K562 (cell line): ENCODE measurements around the gene CHST2. TPM values are rescaled to one million over a fixed set of nuclear protein-coding genes. Genes with fewer than 3 reads are reported as not detected.
A peak's percentile ranks its signal among the peaks of the same experiment; 100 is the strongest.

Experiments used
- ATAC-seq: fragments of 200-7000 bp; cut with Tn5 transposase; 3 replicates; pipeline ENCODE4 v1.9.1; 2020; ENCODE audit warnings: moderate library complexity
- BruUV-seq: library from RNA; stranded (reverse); fragments of 400-500 nt; replicated peaks from 2 replicates; lab custom pipeline; 2021; lab: Mats Ljungman, UMichigan
- CTCF ChIA-PET: fragments of 300-600 bp; formaldehyde crosslinking; extraction: SDS; loops from one replicate; lab custom pipeline; 2021; ENCODE audit warnings: low intra/inter-chr PET ratio; lab: Yijun Ruan, JAX
- POLR2A ChIA-PET: fragments of 300-600, 350-650 bp; sonication (Branson Sonifier 250); formaldehyde crosslinking; extraction: SDS; loops from one replicate; lab custom pipeline; 2021; ENCODE audit warnings: antibody characterized with exemption, inconsistent platforms; lab: Yijun Ruan, JAX
- DNase-seq, 4 experiments: peaks; one replicate each; pipeline versions ENCODE4 v3.0.0 to v3.0.0-alpha.2; 2011 to 2018; ENCODE audit warnings: low spot score in 3 of 4, mixed read lengths in 3 of 4; ENCODE audit errors: extremely low read depth in 1 of 4
- FAIRE-seq: peaks from 2 replicates; lab custom pipeline; 2011; peaks lifted over from hg19 to GRCh38; lab: Jason Lieb, UNC
- H2AFZ ChIP-seq: 2 replicates; pipeline ENCODE4 v1.6.0; 2011; ENCODE audit warnings: low read depth, low read length, control low read depth, inconsistent platforms
- H3K27ac ChIP-seq: fragments of 200-600 bp; 3 replicates; pipeline ENCODE4 v1.8.0; 2011; ENCODE audit warnings: low read depth, mild to moderate bottlenecking, control low read depth, inconsistent platforms, low read length, moderate library complexity, mixed read lengths; ENCODE audit errors: extremely low read depth
- H3K27me3 ChIP-seq, 2 experiments: fragments of 300-600 bp in 1 of 2; 2 replicates in 1 of 2; 3 replicates in 1 of 2; pipeline versions ENCODE4 v1.6.0 to v1.8.0; 2011; ENCODE audit warnings: inconsistent platforms in 2 of 2, low read length in 2 of 2, mild to moderate bottlenecking in 1 of 2, mixed read lengths in 1 of 2, moderate library complexity in 1 of 2; ENCODE audit not compliant: control insufficient read depth in 2 of 2, insufficient read depth in 2 of 2
- H3K36me3 ChIP-seq: fragments of 300-600 bp; 3 replicates; pipeline ENCODE4 v1.8.0; 2011; ENCODE audit warnings: mild to moderate bottlenecking, low read length, inconsistent platforms; ENCODE audit not compliant: control insufficient read depth, insufficient read depth
- H3K4me1 ChIP-seq, 2 experiments: fragments of 200-600 bp in 1 of 2; replicated peaks in 1 of 2; 2 replicates in 1 of 2; 3 replicates in 1 of 2; pipeline versions ENCODE4 v1.5.1 to v1.8.0; 2011; ENCODE audit warnings: inconsistent platforms in 2 of 2, low read length in 2 of 2, mild to moderate bottlenecking in 1 of 2, mixed read lengths in 1 of 2, moderate library complexity in 1 of 2; ENCODE audit not compliant: control insufficient read depth in 2 of 2, insufficient read depth in 2 of 2
- H3K4me2 ChIP-seq: 2 replicates; pipeline ENCODE4 v1.6.1; 2011; ENCODE audit warnings: low read length, control low read depth, inconsistent platforms, mixed read lengths; ENCODE audit not compliant: insufficient read depth
- H3K4me3 ChIP-seq: fragments of 200-600 bp; sonication (generic), shearing (Covaris generic); 2 replicates; pipeline ENCODE4 v1.5.1; 2016; ENCODE audit warnings: control low read depth, inconsistent platforms
- H3K79me2 ChIP-seq: fragments of 200-600 bp; 3 replicates; pipeline ENCODE4 v1.8.0; 2011; ENCODE audit warnings: low read length, inconsistent platforms; ENCODE audit not compliant: control insufficient read depth, insufficient read depth
- H3K9ac ChIP-seq, 2 experiments: 2 replicates each; pipeline versions ENCODE4 v1.6.0 to v1.6.1; 2011; ENCODE audit warnings: low read depth in 2 of 2, low read length in 2 of 2, control low read depth in 1 of 2, inconsistent platforms in 1 of 2, mild to moderate bottlenecking in 1 of 2, mixed read lengths in 1 of 2; ENCODE audit not compliant: insufficient read depth in 1 of 2
- H3K9me1 ChIP-seq: one replicate; pipeline ENCODE4 v1.6.0; 2011; ENCODE audit warnings: inconsistent platforms, mild to moderate bottlenecking, low read length, moderate library complexity; ENCODE audit not compliant: control insufficient read depth, insufficient read depth
- H3K9me3 ChIP-seq: replicated peaks from 2 replicates; pipeline ENCODE4 v1.5.1; 2011; ENCODE audit warnings: low read depth, low read length, inconsistent platforms; ENCODE audit not compliant: control insufficient read depth, insufficient read depth
- H4K20me1 ChIP-seq: replicated peaks from 2 replicates; pipeline ENCODE4 v1.6.1; 2011; ENCODE audit warnings: low read length, inconsistent platforms, mixed read lengths; ENCODE audit not compliant: control insufficient read depth, insufficient read depth
- ARNT ChIP-seq, 2 experiments: fragments of 450-650 bp; IDR thresholded peaks; 2 replicates each; pipeline ENCODE4 v1.6.1; 2016; ENCODE audit warnings: mild to moderate bottlenecking in 1 of 2
- E2F6 ChIP-seq, 2 experiments: IDR thresholded peaks; 2 replicates each; pipeline ENCODE4 v1.6.1; 2011; ENCODE audit warnings: borderline replicate concordance in 1 of 2, control low read depth in 1 of 2, low read depth in 1 of 2, low read length in 1 of 2, mild to moderate bottlenecking in 1 of 2, mixed read lengths in 1 of 2, moderate library complexity in 1 of 2; ENCODE audit not compliant: insufficient read depth in 1 of 2, insufficient read length in 1 of 2, poor library complexity in 1 of 2, severe bottlenecking in 1 of 2; ENCODE audit errors: extremely low read depth in 1 of 2
- ELK3 ChIP-seq: fragments of 450-650 bp; formaldehyde crosslinking; IDR thresholded peaks from 2 replicates; pipeline ENCODE4 v1.4.0; 2020; ENCODE audit warnings: mild to moderate bottlenecking
- FOXA1 ChIP-seq: fragments of 450-650 bp; IDR thresholded peaks from 2 replicates; pipeline ENCODE4 v1.6.1; 2016; ENCODE audit warnings: mild to moderate bottlenecking, borderline replicate concordance
- HDAC2 ChIP-seq: fragments of 450-650 bp; IDR thresholded peaks from 2 replicates; pipeline ENCODE4 v1.6.1; 2016; ENCODE audit warnings: mild to moderate bottlenecking
- MEF2D ChIP-seq: conservative IDR thresholded peaks from 2 replicates; pipeline ENCODE4 v1.6.1; 2016; ENCODE audit warnings: low read depth, missing genetic modification characterization, missing compliant biosample characterization
- PHF8 ChIP-seq: fragments of 200-600 bp; sonication (generic); IDR thresholded peaks from 2 replicates; pipeline ENCODE4 v1.6.1; 2012; ENCODE audit warnings: mixed run types, mild to moderate bottlenecking, inconsistent platforms, low read length, moderate library complexity, borderline replicate concordance
- RBM17 ChIP-seq: fragments of 200-400 bp; formaldehyde crosslinking; IDR thresholded peaks from 2 replicates; pipeline ENCODE4 v1.6.1; 2017; ENCODE audit warnings: low read depth, mild to moderate bottlenecking, low read length, borderline replicate concordance
- SMARCA4 ChIP-seq: fragments of 450-650 bp; IDR thresholded peaks from 2 replicates; pipeline ENCODE4 v1.6.1; 2016
- THAP12 ChIP-seq: fragments of 250-450 bp; sonication (Bioruptor Pico); IDR thresholded peaks from 2 replicates; pipeline ENCODE4 v1.9.0; 2021; ENCODE audit warnings: mild to moderate bottlenecking, inconsistent platforms
- WHSC1 ChIP-seq: IDR thresholded peaks from one replicate; pipeline ENCODE4 v1.6.1; 2012; ENCODE audit warnings: low read length, control low read depth, inconsistent platforms
- ZNF175 ChIP-seq: fragments of 200-800 bp; sonication (Bioruptor generic); IDR thresholded peaks from 2 replicates; pipeline ENCODE4 v1.6.1; 2016; ENCODE audit warnings: low read depth, mild to moderate bottlenecking, missing genetic modification characterization, missing compliant biosample characterization
- ZNF395 ChIP-seq: fragments of 200-800 bp; sonication (Bioruptor generic); IDR thresholded peaks from 2 replicates; pipeline ENCODE4 v1.6.1; 2017; ENCODE audit warnings: missing genetic modification characterization, missing compliant biosample characterization
- ZNF639 ChIP-seq, 2 experiments: fragments of 200-800 bp in 1 of 2; sonication (Bioruptor generic) in 1 of 2; sonication (generic) in 1 of 2; formaldehyde crosslinking in 1 of 2; IDR thresholded peaks in 1 of 2; conservative IDR thresholded peaks in 1 of 2; 2 replicates each; pipeline versions ENCODE4 v1.5.0 to v1.6.1; 2016 to 2020; ENCODE audit warnings: missing compliant biosample characterization in 1 of 2, missing genetic modification characterization in 1 of 2, missing genetic modification reagents in 1 of 2
- WGBS: fragments of 100-300 bp; shearing (Covaris generic); methylation state at CpG from one replicate; pipeline ENCODE4 v1.1.6; 2016; ENCODE audit warnings: low coverage, mixed read lengths; ENCODE audit not compliant: insufficient coverage; ENCODE audit errors: missing lambda C conversion rate; 5-methylcytosine and 5-hydroxymethylcytosine counted together
- in situ Hi-C: fragments of 300-500 bp; cut with MboI; formaldehyde crosslinking; loops from 4 replicates; pipeline ENCODE4 v1.15.0; 2018; ENCODE audit warnings: inconsistent platforms, mixed read lengths
- intact Hi-C: fragments of 100-400 bp; cut with micrococcal nuclease; formaldehyde crosslinking; loops from 2 replicates; pipeline ENCODE4 v1.14.2; 2022
- polyA plus RNA-seq, 8 experiments: library from polyadenylated mRNA; depleted of rRNA in 4 of 8; stranded (reverse) in 5 of 8; unstranded in 3 of 8; fragments of >200 nt; fragmentation: Nextera tagmentation in 2 of 8; fragmentation: Illumina TruSeq in 1 of 8; extraction: Ambion mirVana in 2 of 8; extraction: Trizol in 1 of 8; gene quantifications; 2 replicates each; pipeline versions ENCODE4 v1.2.1 to v1.2.3, GENCODE V29; 2011 to 2014; ENCODE audit warnings: inconsistent platforms in 1 of 8, missing spikeins in 1 of 8
- total RNA-seq, 7 experiments: library from RNA; depleted of rRNA in 6 of 7; stranded (reverse); fragments of >200 nt in 6 of 7; fragmentation: Illumina TruSeq in 2 of 7; extraction: Trizol in 2 of 7; gene quantifications; 2 replicates each; pipeline versions ENCODE4 v1.2.1 to v1.2.3, GENCODE V29; 2011 to 2021; ENCODE audit warnings: low replicate concordance in 1 of 7

Gene CHST2
- total and polyA plus RNA-seq, 9 of the 15 experiments (the other 6 are each of a cell fraction or from before 2014, with no cell fraction given): 3.4 to 60.3 (median 13.9) TPM

DNA sequence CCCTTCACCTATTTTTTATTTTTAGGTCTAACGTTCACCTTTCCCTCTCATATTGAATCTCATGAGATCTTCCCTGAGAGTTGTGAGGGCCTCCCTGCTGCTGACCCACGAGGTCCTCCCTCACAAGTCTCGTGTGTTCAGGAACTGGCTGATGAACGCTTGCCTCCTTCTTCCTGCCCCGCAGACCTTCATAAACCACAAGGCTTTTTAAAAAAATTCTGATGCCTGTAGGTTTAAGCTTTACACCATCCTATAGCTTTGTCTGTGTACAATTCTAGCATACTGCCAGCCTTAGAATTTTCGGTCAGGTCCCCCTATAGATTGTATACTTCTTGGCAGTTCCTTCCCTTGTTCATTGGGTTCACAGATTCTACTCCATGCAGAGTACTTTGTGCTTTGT, 50.5 kb downstream of the CHST2 start:
- Histone ChIP-seq H3K4me1 (peaks cover 15 to 58% of the 10 kb centered on the region in 2 experiments; a peak in 4 of 5 replicates), H3K4me2 (no peak overlapping the region), H3K9me3 (peaks cover 3% of the 10 kb centered on the region), H3K27ac (peak overlapping the region; percentile 36; the same call in 2 of the 3 replicates), H3K9me1 (no peaks in the 10 kb centered on the region), H3K36me3 (no peaks in the 10 kb centered on the region), H3K27me3 (no peaks in the 10 kb centered on the region), H3K9ac (no peak overlapping the region), H3K4me3 (no peak overlapping the region), H4K20me1 (no peaks in the 10 kb centered on the region), H2AFZ (peak overlapping the region; percentile 80), H3K79me2 (no peaks in the 10 kb centered on the region)
- no TSS peak for BruUV-seq
- 43% methylated on average over 6 of the region's 6 CpGs for WGBS
- peak; percentile 8; the same call in 1 of the 3 replicates for ATAC-seq
- no peak for FAIRE-seq
- CTCF ChIA-PET: no interaction called here
- in situ Hi-C loops (no loop called here), intact Hi-C loops (no loop called here)
- POLR2A ChIA-PET: no interaction called here
- no peak for DNase-seq
- peak in 1 of 2 experiments; percentile 35; a peak in 1 of 4 replicates for TF ChIP-seq ZNF639 (CRISPR knock-in tag; conservative IDR thresholded peaks at IDR 0.05 in 1 of 2, IDR thresholded peaks at IDR 0.05 in 1 of 2)
- peak; percentile 48; the same call in 1 of the 2 replicates for TF ChIP-seq ZNF395
- no peak for TF ChIP-seq RBM17
- 0 out of 2 replicates have a peak, but pooled peaks have one; percentile 33 for TF ChIP-seq ZNF175 (CRISPR knock-in tag)
- TF ChIP-seq WHSC1: no peak
- no peak for TF ChIP-seq PHF8
- no peak for TF ChIP-seq THAP12
- no peak for TF ChIP-seq HDAC2
- no peak for TF ChIP-seq FOXA1
- TF ChIP-seq E2F6 (IDR thresholded peaks at IDR 0.05; ENCODE audit: borderline replicate concordance in 1 of 2, extremely low read depth in 1 of 2, insufficient read depth in 1 of 2, insufficient read length in 1 of 2, low read depth in 1 of 2, low read length in 1 of 2, poor library complexity in 1 of 2, severe bottlenecking in 1 of 2): peak in 1 of 2 experiments; percentile 51
- TF ChIP-seq MEF2D: no peak
- no peak for TF ChIP-seq ARNT (IDR thresholded peaks at IDR 0.05)
- TF ChIP-seq SMARCA4: no peak
- no peak for TF ChIP-seq ELK3 (CRISPR knock-in tag)
- TF ChIP-seq, all 486 proteins: peak for 4
